ENCODE data around the gene EMX1.
"Not testable (repeated sequence)": the region's sequence is repeated elsewhere in the genome, so short reads cannot be mapped to it uniquely, and the experiment has no call there.

EMX1 gene

GRCh38 chr2:72901426-72901825 lies 15.9 kb upstream of the EMX1 start:
- no peak for DNase-seq

- not testable (repeated sequence) for DNase-seq
Observed at GRCh38 chr2:72907369-72907768, 9.9 kb upstream of the EMX1 start.

GRCh38 chr2:72908741-72909140 lies 8.6 kb upstream of the EMX1 start:
- DNase-seq: no peak

GRCh38 chr2:72911256-72911655 lies 6.1 kb upstream of the EMX1 start:
- no peak for DNase-seq

- DNase-seq: no peak
Observed at GRCh38 chr2:72913486-72914205, 3.7 kb upstream of the EMX1 start.

GRCh38 chr2:72914206-72914559 lies 3.1 kb upstream of the EMX1 start:
- no peak for DNase-seq

GRCh38 chr2:72914589-72915319 lies 2.6 kb upstream of the EMX1 start:
- DNase-seq: no peak

GRCh38 chr2:72915320-72915906 lies 1.9 kb upstream of the EMX1 start:
- no peak for DNase-seq

- DNase-seq: peak; percentile 73
Observed at GRCh38 chr2:72915907-72916742, 1.2 kb upstream of the EMX1 start.

GRCh38 chr2:72916743-72917137 lies 579 bp upstream of the EMX1 start:
- peak; percentile 39 for DNase-seq

GRCh38 chr2:72917877-72918553 lies 696 bp downstream of the EMX1 start:
- DNase-seq: no peak

- no peak for DNase-seq
Observed at GRCh38 chr2:72919414-72920317, 2.3 kb downstream of the EMX1 start.

- DNase-seq: no peak
Observed at GRCh38 chr2:72920318-72921087, 3.2 kb downstream of the EMX1 start.

- no peak for DNase-seq
Observed at GRCh38 chr2:72921088-72921851, 4.0 kb downstream of the EMX1 start.

- no peak for DNase-seq
Observed at GRCh38 chr2:72921853-72922252, 4.5 kb downstream of the EMX1 start.

- DNase-seq: no peak
Observed at GRCh38 chr2:72923833-72924352, 6.6 kb downstream of the EMX1 start.

GRCh38 chr2:72924353-72925240 lies 7.3 kb downstream of the EMX1 start:
- DNase-seq: no peak

- DNase-seq: no peak
Observed at GRCh38 chr2:72925328-72925943, 8.1 kb downstream of the EMX1 start.

Data from NCI-H1436 (cell line).